Panc1 (cell line): ENCODE results near the gene TMEM130. TPM values are rescaled to one million over a fixed set of nuclear protein-coding genes. Genes with fewer than 3 reads are reported as not detected.

Experiments
- ATAC-seq: fragments of 200-7000 bp; cut with Tn5 transposase; 2 replicates; pipeline ENCODE4 v1.9.1; 2020; ENCODE audit warnings: mild to moderate bottlenecking, moderate library complexity
- Bru-seq: library from RNA; stranded (reverse); fragments of 400-500 nt; gene quantifications from one replicate; lab custom pipeline; 2021; lab: Mats Ljungman, UMichigan
- BruChase-seq, 2 experiments: library from RNA; stranded (reverse); fragments of 400-500 nt; gene quantifications; one replicate each; lab custom pipeline; 2021; lab: Mats Ljungman, UMichigan
- BruUV-seq: library from RNA; stranded (reverse); fragments of 400-500 nt; replicated peaks from 2 replicates; lab custom pipeline; 2021; lab: Mats Ljungman, UMichigan
- CTCF ChIA-PET: fragments of 300-600 bp; sonication (Branson Sonifier 250); formaldehyde crosslinking; loops from one replicate; lab custom pipeline; 2022; ENCODE audit warnings: antibody characterized with exemption; lab: Charles Lee
- POLR2A ChIA-PET: fragments of 300-600 bp; sonication (Branson Sonifier 250); formaldehyde crosslinking; loops from one replicate; lab custom pipeline; 2022; ENCODE audit warnings: antibody characterized with exemption; lab: Charles Lee
- DNase-seq: peaks from one replicate; pipeline ENCODE4 v3.0.0-alpha.2; 2010; ENCODE audit warnings: low read depth, low spot score
- H3K27ac ChIP-seq: 2 replicates; pipeline ENCODE4 v1.5.1; 2011; ENCODE audit warnings: mild to moderate bottlenecking, low read length, inconsistent platforms
- H3K27me3 ChIP-seq: fragments of 200-500 bp; sonication (Bioruptor generic); 2 replicates; pipeline ENCODE4 v1.6.0; 2014; ENCODE audit warnings: low read length, inconsistent platforms; ENCODE audit not compliant: control insufficient read depth, insufficient read depth
- H3K36me3 ChIP-seq: fragments of 200-500 bp; sonication (Bioruptor generic); 2 replicates; pipeline ENCODE4 v1.5.1; 2014; ENCODE audit warnings: inconsistent platforms, mild to moderate bottlenecking, low read length, moderate library complexity; ENCODE audit not compliant: control insufficient read depth, insufficient read depth
- H3K4me1 ChIP-seq: 2 replicates; pipeline ENCODE4 v1.5.1; 2011; ENCODE audit warnings: inconsistent platforms, mild to moderate bottlenecking, low read length, moderate library complexity; ENCODE audit not compliant: control insufficient read depth, insufficient read depth
- H3K4me3 ChIP-seq, 2 experiments: 2 replicates each; pipeline ENCODE4 v1.5.1; 2011 to 2012; ENCODE audit warnings: low read depth in 2 of 2, low read length in 2 of 2, mild to moderate bottlenecking in 2 of 2, inconsistent platforms in 1 of 2, moderate library complexity in 1 of 2
- H3K9me3 ChIP-seq: fragments of 200-500 bp; sonication (Bioruptor generic); 2 replicates; pipeline ENCODE4 v1.5.1; 2014; ENCODE audit warnings: low read depth, mild to moderate bottlenecking, inconsistent platforms, low read length, moderate library complexity; ENCODE audit not compliant: control insufficient read depth, insufficient read depth
- POLR2AphosphoS5 ChIP-seq: IDR thresholded peaks from 2 replicates; pipeline ENCODE4 v1.6.1; 2012; ENCODE audit warnings: mild to moderate bottlenecking, low read depth, low read length, moderate library complexity
- SIN3A ChIP-seq: IDR thresholded peaks from 2 replicates; pipeline ENCODE4 v1.6.1; 2012; ENCODE audit warnings: low read depth, mild to moderate bottlenecking, low read length, moderate library complexity, borderline replicate concordance; ENCODE audit not compliant: insufficient read depth
- TCF7L2 ChIP-seq: IDR thresholded peaks from 2 replicates; pipeline ENCODE4 v1.6.1; 2011; ENCODE audit warnings: mild to moderate bottlenecking, low read depth, low read length, inconsistent platforms
- in situ Hi-C: cut with HindIII; loops from 2 replicates; pipeline ENCODE4 v1.10.0; 2016; ENCODE audit warnings: low sequenced_read_pairs, low pct_unique_long_range_greater_than_20kb
- intact Hi-C: fragments of 100-400 bp; cut with micrococcal nuclease; formaldehyde crosslinking; loops from one replicate; pipeline ENCODE4 v1.10.0; 2022; ENCODE audit not compliant: unreplicated experiment
- long read RNA-seq: library from polyadenylated mRNA; unstranded; transcript quantifications from one replicate; pipeline ENCODE4 v2.0.0, GENCODE V29; 2021; ENCODE audit not compliant: unreplicated experiment
- polyA plus RNA-seq: library from polyadenylated mRNA; unstranded; fragments of >200 nt; gene quantifications from one replicate; pipeline ENCODE4 v1.2.1, GENCODE V29; 2012; ENCODE audit warnings: missing spikeins; ENCODE audit not compliant: insufficient read length
- total RNA-seq: library from RNA; stranded (reverse); gene quantifications from one replicate; pipeline ENCODE4 v1.2.1, GENCODE V29; 2021; ENCODE audit not compliant: unreplicated experiment
- TF ChIP-seq, protein P1 (sequence below), 2 experiments: IDR thresholded peaks; 2 replicates each; pipeline ENCODE4 v1.6.1; 2011 to 2012; ENCODE audit warnings: low read depth in 2 of 2, control low read depth in 1 of 2, low read length in 1 of 2, mild to moderate bottlenecking in 1 of 2, moderate library complexity in 1 of 2; ENCODE audit not compliant: insufficient read depth in 1 of 2
- TF ChIP-seq, protein P2 (sequence below): fragments of 450-650 bp; IDR thresholded peaks from 2 replicates; pipeline ENCODE4 v1.5.1; 2017; ENCODE audit warnings: mild to moderate bottlenecking

The TMEM130 gene, protein sequence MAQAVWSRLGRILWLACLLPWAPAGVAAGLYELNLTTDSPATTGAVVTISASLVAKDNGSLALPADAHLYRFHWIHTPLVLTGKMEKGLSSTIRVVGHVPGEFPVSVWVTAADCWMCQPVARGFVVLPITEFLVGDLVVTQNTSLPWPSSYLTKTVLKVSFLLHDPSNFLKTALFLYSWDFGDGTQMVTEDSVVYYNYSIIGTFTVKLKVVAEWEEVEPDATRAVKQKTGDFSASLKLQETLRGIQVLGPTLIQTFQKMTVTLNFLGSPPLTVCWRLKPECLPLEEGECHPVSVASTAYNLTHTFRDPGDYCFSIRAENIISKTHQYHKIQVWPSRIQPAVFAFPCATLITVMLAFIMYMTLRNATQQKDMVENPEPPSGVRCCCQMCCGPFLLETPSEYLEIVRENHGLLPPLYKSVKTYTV
- total RNA-seq (0.41 TPM), Bru-seq, nascent RNA (percentile 9 among the genes with signal in this experiment), BruChase-seq, experiment 1, labeled RNA remaining after a 2-hour chase (percentile 9 among the genes with signal in this experiment), BruChase-seq, experiment 2, labeled RNA remaining after a 6-hour chase (percentile 14 among the genes with signal in this experiment)
- polyA plus RNA-seq = 0.30 TPM
- long read RNA-seq = 0 reads

DNA sequence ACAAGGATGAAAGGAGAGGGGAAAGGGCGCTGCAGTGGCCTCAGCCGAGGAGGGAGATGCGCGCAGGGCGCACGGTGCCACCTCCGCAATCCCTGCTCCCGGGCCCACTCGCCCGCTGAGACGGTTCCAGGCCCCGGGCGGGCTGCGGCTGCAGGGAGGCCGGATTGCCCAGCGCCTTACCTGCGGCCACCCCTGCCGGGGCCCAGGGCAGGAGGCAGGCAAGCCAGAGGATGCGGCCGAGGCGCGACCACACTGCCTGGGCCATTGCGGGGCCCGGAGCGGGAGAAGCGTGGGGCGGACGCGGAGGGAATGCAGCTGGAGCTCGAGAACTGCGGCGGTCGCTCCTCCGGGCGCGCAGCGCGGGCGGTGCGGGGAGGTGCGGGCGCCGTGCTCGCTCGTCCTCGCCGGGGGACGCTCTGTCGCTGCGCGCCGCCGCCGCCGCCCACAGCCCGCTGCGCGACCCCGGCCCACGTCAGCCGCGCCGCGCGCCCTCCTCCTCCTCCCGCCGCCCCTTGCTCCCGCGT lies at the start of gene TMEM130:
Gene TMEM130 (minus strand): TSS at position 418 of the 524 bp plus-strand sequence. CDS start 153 bp downstream, at position 265.
- Histone ChIP-seq H3K4me1 (no peaks in the 10 kb centered on the region), H3K27me3 (peaks cover 7% of the 10 kb centered on the region), H3K9me3 (no peaks in the 10 kb centered on the region), H3K27ac (no peak within 1 kb of the TSS), H3K4me3 (peak within 1 kb of the TSS; percentile 27 to 32), H3K36me3 (no peaks in the 10 kb centered on the region)
- in situ Hi-C loops = no loop called here
- POLR2A ChIA-PET = no interaction called here
- CTCF ChIA-PET = interaction anchor here (0.6 kb wide), 2 partner anchors 385 to 427 kb away, joined by 5 read pairs; no protein-coding TSS in a partner anchor
- no TSS peak for BruUV-seq
- DNase-seq (no peak), ATAC-seq (peak; percentile 64)
- intact Hi-C loops = no loop called here
- no peak for TF ChIP-seq SIN3A
- no peak for TF ChIP-seq POLR2AphosphoS5
- TF ChIP-seq, protein P1, sequence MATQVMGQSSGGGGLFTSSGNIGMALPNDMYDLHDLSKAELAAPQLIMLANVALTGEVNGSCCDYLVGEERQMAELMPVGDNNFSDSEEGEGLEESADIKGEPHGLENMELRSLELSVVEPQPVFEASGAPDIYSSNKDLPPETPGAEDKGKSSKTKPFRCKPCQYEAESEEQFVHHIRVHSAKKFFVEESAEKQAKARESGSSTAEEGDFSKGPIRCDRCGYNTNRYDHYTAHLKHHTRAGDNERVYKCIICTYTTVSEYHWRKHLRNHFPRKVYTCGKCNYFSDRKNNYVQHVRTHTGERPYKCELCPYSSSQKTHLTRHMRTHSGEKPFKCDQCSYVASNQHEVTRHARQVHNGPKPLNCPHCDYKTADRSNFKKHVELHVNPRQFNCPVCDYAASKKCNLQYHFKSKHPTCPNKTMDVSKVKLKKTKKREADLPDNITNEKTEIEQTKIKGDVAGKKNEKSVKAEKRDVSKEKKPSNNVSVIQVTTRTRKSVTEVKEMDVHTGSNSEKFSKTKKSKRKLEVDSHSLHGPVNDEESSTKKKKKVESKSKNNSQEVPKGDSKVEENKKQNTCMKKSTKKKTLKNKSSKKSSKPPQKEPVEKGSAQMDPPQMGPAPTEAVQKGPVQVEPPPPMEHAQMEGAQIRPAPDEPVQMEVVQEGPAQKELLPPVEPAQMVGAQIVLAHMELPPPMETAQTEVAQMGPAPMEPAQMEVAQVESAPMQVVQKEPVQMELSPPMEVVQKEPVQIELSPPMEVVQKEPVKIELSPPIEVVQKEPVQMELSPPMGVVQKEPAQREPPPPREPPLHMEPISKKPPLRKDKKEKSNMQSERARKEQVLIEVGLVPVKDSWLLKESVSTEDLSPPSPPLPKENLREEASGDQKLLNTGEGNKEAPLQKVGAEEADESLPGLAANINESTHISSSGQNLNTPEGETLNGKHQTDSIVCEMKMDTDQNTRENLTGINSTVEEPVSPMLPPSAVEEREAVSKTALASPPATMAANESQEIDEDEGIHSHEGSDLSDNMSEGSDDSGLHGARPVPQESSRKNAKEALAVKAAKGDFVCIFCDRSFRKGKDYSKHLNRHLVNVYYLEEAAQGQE (IDR thresholded peaks at IDR 0.05; ENCODE audit: insufficient read depth in 1 of 2, low read depth in 2 of 2, low read length in 1 of 2) = no peak
- TF ChIP-seq, protein P2, sequence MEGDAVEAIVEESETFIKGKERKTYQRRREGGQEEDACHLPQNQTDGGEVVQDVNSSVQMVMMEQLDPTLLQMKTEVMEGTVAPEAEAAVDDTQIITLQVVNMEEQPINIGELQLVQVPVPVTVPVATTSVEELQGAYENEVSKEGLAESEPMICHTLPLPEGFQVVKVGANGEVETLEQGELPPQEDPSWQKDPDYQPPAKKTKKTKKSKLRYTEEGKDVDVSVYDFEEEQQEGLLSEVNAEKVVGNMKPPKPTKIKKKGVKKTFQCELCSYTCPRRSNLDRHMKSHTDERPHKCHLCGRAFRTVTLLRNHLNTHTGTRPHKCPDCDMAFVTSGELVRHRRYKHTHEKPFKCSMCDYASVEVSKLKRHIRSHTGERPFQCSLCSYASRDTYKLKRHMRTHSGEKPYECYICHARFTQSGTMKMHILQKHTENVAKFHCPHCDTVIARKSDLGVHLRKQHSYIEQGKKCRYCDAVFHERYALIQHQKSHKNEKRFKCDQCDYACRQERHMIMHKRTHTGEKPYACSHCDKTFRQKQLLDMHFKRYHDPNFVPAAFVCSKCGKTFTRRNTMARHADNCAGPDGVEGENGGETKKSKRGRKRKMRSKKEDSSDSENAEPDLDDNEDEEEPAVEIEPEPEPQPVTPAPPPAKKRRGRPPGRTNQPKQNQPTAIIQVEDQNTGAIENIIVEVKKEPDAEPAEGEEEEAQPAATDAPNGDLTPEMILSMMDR = no peak
- no peak for TF ChIP-seq TCF7L2

DNA sequence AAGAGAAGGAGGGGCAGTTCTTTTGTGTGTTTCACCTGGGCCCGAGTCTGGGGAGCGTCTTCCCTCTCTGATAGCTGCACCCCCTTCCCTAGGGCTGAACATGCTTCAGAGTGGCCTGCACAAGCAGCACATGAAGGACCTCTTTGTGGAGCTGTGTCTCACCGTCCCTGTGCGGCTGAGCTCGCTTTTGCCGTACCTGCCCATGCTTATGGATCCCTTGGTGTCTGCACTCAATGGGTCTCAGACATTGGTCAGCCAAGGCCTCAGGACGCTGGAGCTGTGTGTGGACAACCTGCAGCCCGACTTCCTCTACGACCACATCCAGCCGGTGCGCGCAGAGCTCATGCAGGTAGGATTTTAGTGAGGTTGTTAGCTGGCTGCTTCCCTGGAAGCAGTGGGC lies 47.5 kb upstream of the TMEM130 start:
- H3K27ac ChIP-seq = no peak overlapping the region
- H3K4me1 ChIP-seq = no peaks in the 10 kb centered on the region
- ChIA-PET POLR2A (no interaction called here), CTCF (no interaction called here)
- H3K27me3 ChIP-seq = no peaks in the 10 kb centered on the region
- intact Hi-C loops (no loop called here), in situ Hi-C loops (no loop called here)
- BruUV-seq = no TSS peak
- ATAC-seq = no peak
- H3K36me3 ChIP-seq = peaks cover 10% of the 10 kb centered on the region; the same call in 1 of the 2 replicates
- TF ChIP-seq SIN3A (no peak), TCF7L2 (no peak), POLR2AphosphoS5 (no peak)
- TF ChIP-seq, protein P1 (IDR thresholded peaks at IDR 0.05; ENCODE audit: insufficient read depth in 1 of 2, low read depth in 2 of 2, low read length in 1 of 2) = no peak
- TF ChIP-seq, protein P2 = no peak
- no peaks in the 10 kb centered on the region for H3K9me3 ChIP-seq
- no peak for DNase-seq
- no peak overlapping the region for H3K4me3 ChIP-seq
